Stromal cell of bone marrow (primary cell): Measurements from ENCODE around the gene CNOT4.
"Not testable (repeated sequence)": the region's sequence is repeated elsewhere in the genome, so short reads cannot be mapped to it uniquely, and the experiment has no call there.

ENCODE experiments used
- DNase-seq: peaks from one replicate; pipeline ENCODE4 v3.0.0-alpha.2; 2012; ENCODE audit warnings: low read depth

Gene CNOT4

GRCh38 chr7:135364206-135364605, 145.7 kb downstream of the CNOT4 start:
- no peak for DNase-seq

DNA sequence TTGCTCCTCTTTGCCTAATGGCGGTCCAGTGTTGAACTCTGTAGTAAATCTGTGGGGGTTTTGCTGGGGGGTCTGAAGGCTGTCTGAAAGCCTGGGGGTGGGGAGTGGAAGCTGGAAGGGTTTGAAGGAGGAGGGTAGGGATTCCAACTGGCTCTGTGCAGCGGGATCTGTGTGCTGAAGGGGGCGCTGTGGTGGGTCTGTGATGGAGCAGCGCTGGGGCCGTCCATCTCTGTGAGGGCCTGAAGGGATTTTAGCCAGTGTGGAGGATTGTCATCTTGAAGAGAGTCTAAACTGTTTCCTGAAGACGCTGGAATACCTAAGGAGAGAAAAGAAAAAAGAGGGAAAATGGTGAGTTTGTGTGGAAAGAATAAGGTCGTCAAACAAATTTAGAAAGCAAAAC, 147.0 kb downstream of the CNOT4 start:
- no peak for DNase-seq

GRCh38 chr7:135361788-135362187, 148.1 kb downstream of the CNOT4 start:
- DNase-seq = no peak

- no peak for DNase-seq
These were observed 150.3 kb downstream of the CNOT4 start for GRCh38 chr7:135359615-135360014.

DNA sequence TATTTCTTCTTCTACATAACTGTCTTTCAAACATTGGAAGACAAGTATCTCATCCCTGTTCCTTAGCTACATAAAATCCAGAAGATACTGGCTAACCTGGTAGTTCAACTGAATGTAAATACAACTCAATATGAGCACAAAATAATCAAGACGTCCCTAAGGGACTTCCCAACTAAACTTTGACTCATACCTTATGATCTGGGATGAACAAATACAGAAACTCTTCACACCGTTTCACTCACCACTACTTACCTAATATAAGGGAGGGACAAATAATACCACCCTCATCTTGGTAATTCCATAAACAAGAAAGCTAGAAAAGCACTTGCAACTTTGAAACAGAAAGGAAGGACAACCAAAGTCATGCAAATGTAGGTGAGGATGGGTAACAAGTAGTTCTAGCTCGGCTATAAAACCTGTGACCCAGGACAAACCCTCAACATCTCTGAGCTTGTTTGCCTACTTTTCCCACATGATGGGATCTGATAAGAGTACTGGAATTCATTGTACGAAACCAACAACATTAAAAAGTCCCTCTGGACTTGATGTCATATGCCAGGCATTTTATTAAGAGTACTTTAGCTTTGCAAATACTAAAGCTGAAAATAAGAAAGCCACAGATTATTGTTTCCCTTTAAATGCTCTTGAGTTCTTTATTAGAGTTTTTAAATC, 154.4 kb downstream of the CNOT4 start:
- no peak for DNase-seq

- DNase-seq = no peak
These were observed 156.1 kb downstream of the CNOT4 start for GRCh38 chr7:135353832-135354231.

DNA sequence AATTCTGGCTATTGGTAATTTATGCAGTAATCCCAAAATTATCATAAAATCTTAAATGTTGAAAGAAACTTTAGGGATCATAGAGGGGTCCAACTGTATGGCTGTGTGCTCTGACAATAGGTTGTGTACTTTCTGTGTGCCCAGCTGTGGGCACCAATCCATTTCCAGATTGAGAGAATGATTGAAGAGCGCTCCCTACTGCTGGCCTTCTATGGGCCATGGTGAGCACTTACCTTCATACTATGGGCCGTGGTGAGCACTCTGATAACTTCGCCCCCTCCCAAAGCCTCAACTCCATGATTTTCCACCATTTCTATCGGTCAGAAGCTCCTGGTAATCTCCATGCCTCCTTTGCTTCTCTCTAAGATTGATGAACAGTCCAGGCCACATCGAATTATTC, 157.6 kb downstream of the CNOT4 start:
- DNase-seq = no peak

- DNase-seq = not testable (repeated sequence)
These were observed 158.8 kb downstream of the CNOT4 start for GRCh38 chr7:135351070-135351469.

GRCh38 chr7:135349746-135350145, 160.2 kb downstream of the CNOT4 start:
- DNase-seq = peak; percentile 15

DNA sequence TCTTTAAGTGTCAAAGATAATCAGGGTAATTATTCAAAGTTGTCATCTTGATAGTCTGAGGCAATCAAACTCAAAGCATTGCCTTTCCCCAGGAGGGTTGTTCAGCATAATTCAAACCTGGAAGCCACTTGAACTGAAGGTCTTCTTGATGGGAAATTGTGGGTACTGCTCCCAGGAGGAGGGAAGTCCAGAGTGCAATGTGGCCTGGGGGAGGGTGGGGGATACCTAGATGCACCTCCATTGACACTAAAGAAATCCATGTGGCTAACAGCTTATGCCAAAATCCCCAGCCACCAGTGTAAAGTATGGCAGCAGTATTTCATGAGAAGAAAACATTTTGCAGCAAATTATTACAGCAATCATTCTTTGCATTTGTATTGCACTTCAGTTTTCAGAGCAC, 161.4 kb downstream of the CNOT4 start:
- no peak for DNase-seq

GRCh38 chr7:135343361-135343760, 166.5 kb downstream of the CNOT4 start:
- no peak for DNase-seq

- no peak for DNase-seq
These were observed 167.0 kb downstream of the CNOT4 start for GRCh38 chr7:135342887-135343286.

DNA sequence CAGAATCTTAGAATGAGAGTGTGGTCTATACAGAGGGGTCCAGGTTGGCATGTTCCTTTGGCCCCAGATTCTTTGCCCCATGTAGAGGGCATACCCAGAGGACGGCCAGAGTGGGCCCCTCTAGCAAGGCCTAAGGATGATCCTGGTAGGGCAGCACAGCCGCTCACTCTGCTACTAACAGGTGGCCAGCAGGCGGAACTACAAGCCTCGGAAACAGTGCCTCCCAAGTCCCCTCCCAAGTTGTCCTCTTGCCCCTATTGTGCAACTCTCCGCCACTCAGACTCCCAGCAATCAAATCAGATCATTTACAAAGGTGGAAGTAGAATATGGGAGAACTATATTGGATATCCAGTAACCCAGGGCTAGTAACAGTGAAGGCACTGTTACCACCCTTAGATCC, 168.9 kb downstream of the CNOT4 start:
- DNase-seq = no peak

GRCh38 chr7:135337977-135338550, 171.8 kb downstream of the CNOT4 start:
- DNase-seq = no peak

GRCh38 chr7:135337506-135337905, 172.4 kb downstream of the CNOT4 start:
- no peak for DNase-seq

GRCh38 chr7:135335628-135336139, 174.2 kb downstream of the CNOT4 start:
- DNase-seq = no peak

DNA sequence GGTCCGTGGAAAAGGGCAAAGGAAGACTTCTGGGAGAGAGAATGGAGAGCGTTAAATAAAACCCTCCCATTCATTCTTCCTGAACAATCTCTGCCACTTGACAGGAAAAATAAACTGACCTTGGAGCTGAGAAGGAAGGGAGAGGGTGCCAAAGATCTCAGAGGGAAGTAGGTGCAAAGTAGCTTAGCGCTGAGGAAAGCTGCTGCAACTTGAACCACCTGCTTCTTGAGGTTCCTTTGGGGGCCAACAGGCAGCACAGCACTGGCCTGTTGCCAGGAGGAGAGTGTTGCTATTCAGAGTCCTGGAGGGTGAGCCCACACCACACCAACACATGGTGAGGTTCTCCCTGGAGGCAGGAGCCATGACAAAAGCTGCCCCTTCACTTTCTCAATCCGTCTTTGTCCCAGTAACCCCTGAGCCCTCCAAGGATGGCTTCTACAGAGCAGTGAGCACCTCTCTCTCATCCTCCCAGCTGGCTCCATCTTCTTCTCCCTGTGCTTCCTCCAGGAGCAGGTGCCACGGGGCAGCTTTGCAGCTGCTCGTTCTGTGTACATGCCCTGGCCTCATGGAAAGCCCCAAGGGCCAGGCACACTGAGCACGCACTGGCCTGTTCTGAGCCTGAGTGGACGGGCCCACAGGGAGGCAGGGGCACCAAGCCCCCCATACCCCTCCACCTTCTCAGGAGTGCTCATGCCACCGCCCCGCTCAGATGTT, 174.9 kb downstream of the CNOT4 start:
- no peak for DNase-seq

GRCh38 chr7:135333946-135334345, 176.0 kb downstream of the CNOT4 start:
- no peak for DNase-seq

GRCh38 chr7:135333200-135333599, 176.7 kb downstream of the CNOT4 start:
- DNase-seq = no peak

- no peak for DNase-seq
These were observed 179.8 kb downstream of the CNOT4 start for GRCh38 chr7:135330088-135330487.

DNA sequence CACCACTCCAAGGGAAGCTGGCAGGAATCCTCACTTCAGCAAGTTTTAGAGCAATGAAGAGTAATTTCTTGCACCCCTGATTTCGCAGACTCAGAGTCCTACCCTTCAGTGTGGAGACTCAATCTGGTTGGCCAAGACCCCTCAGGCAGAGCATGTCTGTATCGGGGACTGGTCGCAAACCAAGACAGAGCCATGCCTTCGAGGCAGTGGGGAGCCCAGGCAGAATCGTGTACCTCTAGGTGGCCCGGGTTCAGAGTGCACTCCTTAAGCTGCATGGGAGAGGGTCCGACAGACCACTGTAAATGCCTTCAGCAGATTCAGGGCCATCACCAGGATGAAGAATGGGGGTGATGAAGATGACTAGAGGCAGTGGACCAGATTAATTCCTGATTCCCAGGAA, 181.4 kb downstream of the CNOT4 start:
- no peak for DNase-seq

DNA sequence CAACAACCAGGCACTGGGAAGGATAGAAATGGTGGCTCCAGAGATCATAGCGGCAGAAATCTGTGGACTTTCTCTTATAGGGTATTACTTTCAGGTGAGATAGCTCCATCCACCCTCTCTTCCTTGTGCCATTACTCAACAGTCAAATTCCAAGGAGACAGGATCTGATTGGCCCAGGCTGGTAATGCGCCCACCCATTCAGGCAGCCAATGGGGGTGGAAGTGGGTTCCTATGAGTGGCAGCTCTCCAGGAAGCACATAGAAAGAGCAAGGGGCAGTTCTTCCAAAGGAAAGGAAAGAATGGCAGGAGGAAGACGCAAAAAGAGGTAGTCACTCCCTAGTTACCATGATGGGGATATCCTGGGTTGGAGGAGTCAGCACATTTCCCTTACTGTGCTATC, 181.8 kb downstream of the CNOT4 start:
- no peak for DNase-seq

GRCh38 chr7:135327458-135327857, 182.4 kb downstream of the CNOT4 start:
- DNase-seq = no peak
